ENCODE data around the gene ADAMTS3.

The ADAMTS3 gene

GRCh38 chr4:72569719-72570235 lies 756 bp upstream of the ADAMTS3 start:
- H3K27ac ChIP-seq = peak overlapping the region; percentile 94
- no peak for TF ChIP-seq CTCF (IDR thresholded peaks at IDR 0.05; ENCODE audit: low read depth, low read length)
- peak overlapping the region; percentile 89 for H3K4me3 ChIP-seq (ENCODE audit: low read depth, low read length)
- DNase-seq = peak; percentile 26
- H3K9me3 ChIP-seq (ENCODE audit: severe bottlenecking) = no peaks in the 10 kb centered on the region
- H3K27me3 ChIP-seq (ENCODE audit: insufficient read depth, low read depth, severe bottlenecking) = no peaks in the 10 kb centered on the region
- no peaks in the 10 kb centered on the region for H3K36me3 ChIP-seq

DNA sequence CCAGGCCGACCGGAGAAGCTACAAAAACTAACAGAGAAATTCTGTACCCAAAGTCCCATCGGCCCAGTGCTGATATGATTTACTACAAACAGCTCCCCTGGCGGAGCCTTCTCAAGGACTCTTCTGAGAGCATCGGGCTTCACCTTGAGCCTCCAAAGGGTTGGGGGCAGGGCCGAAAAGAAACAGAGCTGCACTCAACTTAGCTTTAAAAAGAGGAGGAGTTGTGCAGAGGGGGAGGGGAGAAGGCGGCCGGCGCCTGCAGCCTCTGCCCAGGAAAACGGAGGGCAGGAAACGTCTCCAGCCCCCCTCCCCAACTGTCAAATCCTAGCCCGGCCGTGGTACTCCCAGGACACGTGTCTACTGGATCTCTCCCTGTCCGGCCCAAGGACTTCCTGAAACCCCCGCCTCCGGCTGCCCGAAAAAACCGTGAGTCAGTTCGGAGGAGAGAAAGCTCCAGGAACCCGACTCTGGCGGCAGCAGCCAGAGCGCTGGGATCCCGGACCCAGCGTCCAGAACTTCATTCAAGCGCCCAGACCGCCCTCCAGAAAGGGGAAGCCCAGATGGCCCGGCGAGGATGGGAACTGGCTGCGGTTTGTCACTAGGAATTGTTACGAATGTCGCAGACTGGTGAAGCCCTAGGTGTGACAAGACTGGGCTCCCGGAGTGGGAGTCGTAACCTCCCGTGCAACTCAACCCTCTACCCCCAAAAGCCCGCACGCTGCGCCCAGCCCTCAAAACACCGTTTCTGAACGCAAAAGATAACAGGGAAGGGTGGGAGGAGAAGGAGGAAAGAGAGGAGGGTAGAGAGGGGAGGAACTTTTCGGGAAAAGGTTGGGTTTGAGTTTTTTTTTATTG lies 973 bp downstream of the ADAMTS3 start:
- Histone ChIP-seq H3K9me3 (ENCODE audit: severe bottlenecking) (no peaks in the 10 kb centered on the region), H3K27me3 (ENCODE audit: insufficient read depth, low read depth, severe bottlenecking) (no peaks in the 10 kb centered on the region), H3K27ac (peak overlapping the region; percentile 94), H3K4me3 (ENCODE audit: low read depth, low read length) (peak overlapping the region; percentile 89), H3K36me3 (no peaks in the 10 kb centered on the region)
- peak; percentile 36 for TF ChIP-seq CTCF (IDR thresholded peaks at IDR 0.05; ENCODE audit: low read depth, low read length)
- DNase-seq = peak; percentile 94

- Histone ChIP-seq H3K9me3 (ENCODE audit: severe bottlenecking) (no peaks in the 10 kb centered on the region), H3K27me3 (ENCODE audit: insufficient read depth, low read depth, severe bottlenecking) (no peaks in the 10 kb centered on the region), H3K4me3 (ENCODE audit: low read depth, low read length) (peak overlapping the region; percentile 89), H3K36me3 (no peaks in the 10 kb centered on the region), H3K27ac (peak overlapping the region; percentile 94; the same call in 1 of the 2 replicates)
- DNase-seq = no peak
- no peak for TF ChIP-seq CTCF (IDR thresholded peaks at IDR 0.05; ENCODE audit: low read depth, low read length)
These were observed 2.0 kb downstream of the ADAMTS3 start for GRCh38 chr4:72567036-72567435.

DNA sequence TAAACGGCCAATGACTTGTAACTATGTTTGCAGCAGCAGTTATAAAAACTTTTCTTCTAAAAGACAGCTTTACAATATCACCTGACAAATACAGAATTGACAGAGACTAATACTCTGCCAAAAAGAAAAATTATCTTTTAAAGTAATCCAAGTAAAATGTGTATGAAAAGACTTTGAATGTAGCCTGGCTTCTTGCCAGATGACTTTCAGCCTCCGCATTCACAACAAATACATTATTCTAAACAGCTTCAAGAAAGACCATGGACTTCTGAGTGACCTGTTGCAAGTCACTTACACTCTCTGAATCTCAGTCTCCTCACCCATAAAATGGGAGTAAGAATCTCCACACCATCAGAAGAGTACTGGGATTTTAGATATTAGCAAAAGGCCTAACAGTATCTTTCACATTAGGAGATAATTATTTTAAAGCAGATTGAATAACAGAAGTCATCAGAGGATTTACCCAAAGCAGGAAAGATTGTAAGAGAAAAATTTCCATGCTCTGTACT lies 2.5 kb downstream of the ADAMTS3 start:
- no peak for TF ChIP-seq CTCF (IDR thresholded peaks at IDR 0.05; ENCODE audit: low read depth, low read length)
- no peak for DNase-seq
- no peaks in the 10 kb centered on the region for H3K27me3 ChIP-seq (ENCODE audit: insufficient read depth, low read depth, severe bottlenecking)
- H3K27ac ChIP-seq = no peak overlapping the region
- no peaks in the 10 kb centered on the region for H3K36me3 ChIP-seq
- H3K9me3 ChIP-seq (ENCODE audit: severe bottlenecking) = no peaks in the 10 kb centered on the region
- H3K4me3 ChIP-seq (ENCODE audit: low read depth, low read length) = no peak overlapping the region

- no peak overlapping the region for H3K4me3 ChIP-seq (ENCODE audit: low read depth, low read length)
These were observed 4.2 kb downstream of the ADAMTS3 start for GRCh38 chr4:72564789-72565188.

More at GRCh38 chr4:72564789-72565188, 4.2 kb downstream of the ADAMTS3 start:
- H3K36me3 ChIP-seq = no peaks in the 10 kb centered on the region
- no peak for DNase-seq
- TF ChIP-seq CTCF (IDR thresholded peaks at IDR 0.05; ENCODE audit: low read depth, low read length) = no peak
- no peaks in the 10 kb centered on the region for H3K27me3 ChIP-seq (ENCODE audit: insufficient read depth, low read depth, severe bottlenecking)
- H3K27ac ChIP-seq = no peak overlapping the region
- H3K9me3 ChIP-seq (ENCODE audit: severe bottlenecking) = no peaks in the 10 kb centered on the region

Data from WERI-Rb-1 (cell line).